ENCODE data around the gene PEX12. TPM values are rescaled to one million over a fixed set of nuclear protein-coding genes. Genes with fewer than 3 reads are reported as not detected.

The PEX12 gene
- total and polyA plus RNA-seq, 2 of the 4 experiments (the other 2 are of a cell fraction) = 4.5 to 7.9 TPM

GRCh38 chr17:35539659-35540026, 38.7 kb downstream of the PEX12 start:
- Histone ChIP-seq H3K14ac (replicated peaks; ENCODE audit: low read depth, low read length) (no peak overlapping the region), H2BK15ac (ENCODE audit: low read depth, low read length) (no peak overlapping the region), H2BK5ac (ENCODE audit: low read depth, low read length, poor library complexity, severe bottlenecking) (no peak overlapping the region), H4K5ac (ENCODE audit: low read depth, low read length) (no peak overlapping the region), H3K9me3 (ENCODE audit: control insufficient read depth, insufficient read depth, low read length) (no peaks in the 10 kb centered on the region), H2AK9ac (replicated peaks; ENCODE audit: low read depth, low read length, poor library complexity) (no peak overlapping the region), H3K9ac (ENCODE audit: low read depth, low read length) (no peak overlapping the region), H3K27ac (ENCODE audit: insufficient read depth, low read length) (no peak overlapping the region), H3K23ac (ENCODE audit: low read depth, low read length) (no peak overlapping the region), H3K4ac (ENCODE audit: low read depth, low read length) (no peak overlapping the region), H2BK120ac (ENCODE audit: low read depth, low read length) (no peak overlapping the region), H3K9me1 (ENCODE audit: insufficient read depth, low read length) (no peaks in the 10 kb centered on the region), H2AK5ac (ENCODE audit: low read depth, low read length) (no peak overlapping the region), H2BK20ac (ENCODE audit: low read depth, low read length) (no peak overlapping the region), H3K56ac (ENCODE audit: extremely low read depth, insufficient read depth, low read length) (no peak overlapping the region), H3K36me3 (ENCODE audit: control insufficient read depth, insufficient read depth, low read length) (no peaks in the 10 kb centered on the region), H4K8ac (ENCODE audit: low read depth in 2 of 2, low read length in 2 of 2) (no peak overlapping the region), H4K91ac (ENCODE audit: insufficient read depth, low read depth, low read length) (no peak overlapping the region), H4K20me1 (ENCODE audit: insufficient read depth, low read length) (no peaks in the 10 kb centered on the region), H2AFZ (replicated peaks; ENCODE audit: low read length, poor library complexity) (peak overlapping the region; percentile 60), H3K79me1 (ENCODE audit: low read depth in 1 of 2, low read length in 2 of 2) (no peaks in the 10 kb centered on the region), H3K4me3 (ENCODE audit: insufficient read depth, low read depth, low read length) (no peak overlapping the region), H3K27me3 (ENCODE audit: control insufficient read depth, insufficient read depth, low read length) (no peaks in the 10 kb centered on the region; the same call in 1 of the 2 replicates), H3K18ac (ENCODE audit: low read depth, low read length) (no peak overlapping the region), H3K4me1 (ENCODE audit: control insufficient read depth, insufficient read depth, low read length) (no peaks in the 10 kb centered on the region), H3K4me2 (ENCODE audit: low read depth, low read length) (no peak overlapping the region)
- in situ Hi-C loops (cut with MboI; ENCODE audit: low sequenced_read_pairs) (loop anchor here (5.0 to 25.0 kb wide), 3 partner anchors 227 to 1127 kb away; no protein-coding TSS in a partner anchor), intact Hi-C loops (cut with micrococcal nuclease) (loop anchor here (1.0 to 10.0 kb wide), 7 partner anchors 107 to 1119 kb away; partner anchors contain the start of genes SLFN12 and SLFN5), dilution Hi-C loops (cut with HindIII; ENCODE audit: low sequenced_read_pairs, unreplicated experiment) (loop anchor here (25.0 kb wide), 2 partner anchors 227 to 352 kb away; partner anchors contain the start of gene SLC35G3)
- BruUV-seq (replicated peaks) = no TSS peak
- no peak for ATAC-seq (ENCODE audit: low read depth)
- CTCF ChIA-PET = interaction anchor here (0.7 to 3.8 kb wide), 8 partner anchors 26 to 372 kb away, joined by 3 to 18 read pairs (median 3); no protein-coding TSS in a partner anchor
- WGBS, 2 experiments (ENCODE audit: extremely low coverage in 2 of 2, insufficient read length in 1 of 2) = no CpG with 5 or more reads among the region's 5 CpGs
- DNase-seq = no peak
- POLR2A ChIA-PET (ENCODE audit: unreplicated experiment) = interaction anchor here (0.6 to 0.9 kb wide), 3 partner anchors 46 to 297 kb away, joined by 3 to 5 read pairs (median 3); partner anchors contain the start of gene SLFN5
- TF ChIP-seq RCOR1 (IDR thresholded peaks at IDR 0.05; ENCODE audit: insufficient replicate concordance, low read length) (no peak), RAD21 (IDR thresholded peaks at IDR 0.05; ENCODE audit: low read length) (no peak), POLR2A (IDR thresholded peaks at IDR 0.05; ENCODE audit: low read depth, low read length) (no peak), USF2 (IDR thresholded peaks at IDR 0.05; ENCODE audit: low read depth, low read length) (no peak), BHLHE40 (IDR thresholded peaks at IDR 0.05; ENCODE audit: low read depth, low read length) (no peak), MAZ (IDR thresholded peaks at IDR 0.05; ENCODE audit: borderline replicate concordance, low read depth, low read length) (no peak), RFX5 (IDR thresholded peaks at IDR 0.05; ENCODE audit: low read depth, low read length) (no peak), MXI1 (IDR thresholded peaks at IDR 0.05; ENCODE audit: borderline replicate concordance, low read depth, low read length) (no peak), NFE2L2 (IDR thresholded peaks at IDR 0.05; ENCODE audit: low read depth, low read length) (no peak), CEBPB (IDR thresholded peaks at IDR 0.05; ENCODE audit: low read depth, low read length) (no peak), FOS (IDR thresholded peaks at IDR 0.05; ENCODE audit: low read depth, low read length) (no peak), MAFK (IDR thresholded peaks at IDR 0.05; ENCODE audit: low read depth, low read length) (no peak), SMC3 (IDR thresholded peaks at IDR 0.05; ENCODE audit: low read depth, low read length) (no peak), CHD1 (IDR thresholded peaks at IDR 0.05; ENCODE audit: low read depth, low read length) (no peak)
- TF ChIP-seq, protein P1, sequence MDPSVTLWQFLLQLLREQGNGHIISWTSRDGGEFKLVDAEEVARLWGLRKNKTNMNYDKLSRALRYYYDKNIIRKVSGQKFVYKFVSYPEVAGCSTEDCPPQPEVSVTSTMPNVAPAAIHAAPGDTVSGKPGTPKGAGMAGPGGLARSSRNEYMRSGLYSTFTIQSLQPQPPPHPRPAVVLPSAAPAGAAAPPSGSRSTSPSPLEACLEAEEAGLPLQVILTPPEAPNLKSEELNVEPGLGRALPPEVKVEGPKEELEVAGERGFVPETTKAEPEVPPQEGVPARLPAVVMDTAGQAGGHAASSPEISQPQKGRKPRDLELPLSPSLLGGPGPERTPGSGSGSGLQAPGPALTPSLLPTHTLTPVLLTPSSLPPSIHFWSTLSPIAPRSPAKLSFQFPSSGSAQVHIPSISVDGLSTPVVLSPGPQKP (IDR thresholded peaks at IDR 0.05; ENCODE audit: borderline replicate concordance, low read depth, low read length) = no peak
- TF ChIP-seq, protein P2, sequence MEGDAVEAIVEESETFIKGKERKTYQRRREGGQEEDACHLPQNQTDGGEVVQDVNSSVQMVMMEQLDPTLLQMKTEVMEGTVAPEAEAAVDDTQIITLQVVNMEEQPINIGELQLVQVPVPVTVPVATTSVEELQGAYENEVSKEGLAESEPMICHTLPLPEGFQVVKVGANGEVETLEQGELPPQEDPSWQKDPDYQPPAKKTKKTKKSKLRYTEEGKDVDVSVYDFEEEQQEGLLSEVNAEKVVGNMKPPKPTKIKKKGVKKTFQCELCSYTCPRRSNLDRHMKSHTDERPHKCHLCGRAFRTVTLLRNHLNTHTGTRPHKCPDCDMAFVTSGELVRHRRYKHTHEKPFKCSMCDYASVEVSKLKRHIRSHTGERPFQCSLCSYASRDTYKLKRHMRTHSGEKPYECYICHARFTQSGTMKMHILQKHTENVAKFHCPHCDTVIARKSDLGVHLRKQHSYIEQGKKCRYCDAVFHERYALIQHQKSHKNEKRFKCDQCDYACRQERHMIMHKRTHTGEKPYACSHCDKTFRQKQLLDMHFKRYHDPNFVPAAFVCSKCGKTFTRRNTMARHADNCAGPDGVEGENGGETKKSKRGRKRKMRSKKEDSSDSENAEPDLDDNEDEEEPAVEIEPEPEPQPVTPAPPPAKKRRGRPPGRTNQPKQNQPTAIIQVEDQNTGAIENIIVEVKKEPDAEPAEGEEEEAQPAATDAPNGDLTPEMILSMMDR (conservative IDR thresholded peaks at IDR 0.05; ENCODE audit: low read depth, low read length) = no peak

Measured in IMR-90 (cell line).